Nephron progenitor cell (in vitro differentiated cells): ENCODE measurements around the gene VPS37D.

ENCODE experiments used
- DNase-seq: peaks from one replicate; pipeline ENCODE4 v3.0.0; 2021
- H3K27ac Mint-ChIP-seq: 2 replicates; pipeline ENCODE4 v1.8.0; 2021; ENCODE audit warnings: mild to moderate bottlenecking, moderate library complexity, mixed read lengths
- H3K27me3 Mint-ChIP-seq: 2 replicates; pipeline ENCODE4 v1.8.0; 2021; ENCODE audit warnings: mild to moderate bottlenecking, low read depth, mixed read lengths; ENCODE audit not compliant: poor library complexity
- H3K36me3 Mint-ChIP-seq: 2 replicates; pipeline ENCODE4 v1.8.0; 2021; ENCODE audit warnings: low read depth, mixed read lengths
- H3K4me1 Mint-ChIP-seq: 2 replicates; pipeline ENCODE4 v1.8.0; 2021; ENCODE audit warnings: mixed read lengths
- H3K4me3 Mint-ChIP-seq: 2 replicates; pipeline ENCODE4 v1.8.0; 2021; ENCODE audit warnings: mild to moderate bottlenecking, moderate library complexity, mixed read lengths
- H3K9me3 Mint-ChIP-seq: 2 replicates; pipeline ENCODE4 v1.8.0; 2021; ENCODE audit warnings: mild to moderate bottlenecking, moderate library complexity, mixed read lengths
- CTCF ChIP-seq: fragments of 200-600 bp; sonication (generic); IDR thresholded peaks from 2 replicates; pipeline ENCODE4 v1.5.0; 2021; ENCODE audit warnings: antibody characterized with exemption

VPS37D gene

GRCh38 chr7:73700581-73701134, 33.0 kb downstream of the VPS37D start:
- peaks cover 13% of the 10 kb centered on the region for H3K4me1 Mint-ChIP-seq
- H3K9me3 Mint-ChIP-seq, result no peaks in the 10 kb centered on the region
- DNase-seq, result no peak
- no peak overlapping the region for H3K27ac Mint-ChIP-seq
- H3K4me3 Mint-ChIP-seq, result no peak overlapping the region
- TF ChIP-seq CTCF, result no peak
- H3K27me3 Mint-ChIP-seq, result peaks cover 6% of the 10 kb centered on the region
- peaks cover 24% of the 10 kb centered on the region for H3K36me3 Mint-ChIP-seq

- DNase-seq, result peak; percentile 71
- Mint-ChIP-seq H3K4me3 (no peak overlapping the region), H3K27ac (peak overlapping the region; percentile 25)
Observed at GRCh38 chr7:73701357-73701995, 33.8 kb downstream of the VPS37D start.

GRCh38 chr7:73702226-73702625, 34.6 kb downstream of the VPS37D start:
- Mint-ChIP-seq H3K27ac (no peak overlapping the region), H3K27me3 (peaks cover 6% of the 10 kb centered on the region), H3K9me3 (no peaks in the 10 kb centered on the region), H3K4me3 (no peak overlapping the region), H3K4me1 (peaks cover 23% of the 10 kb centered on the region), H3K36me3 (peaks cover 14% of the 10 kb centered on the region)
- DNase-seq, result no peak
- TF ChIP-seq CTCF, result no peak

More at GRCh38 chr7:73701357-73701995, 33.8 kb downstream of the VPS37D start:
- H3K9me3 Mint-ChIP-seq, result no peaks in the 10 kb centered on the region
- peaks cover 6% of the 10 kb centered on the region for H3K27me3 Mint-ChIP-seq
- peaks cover 21% of the 10 kb centered on the region for H3K36me3 Mint-ChIP-seq
- peak; percentile 55 for TF ChIP-seq CTCF
- peaks cover 17% of the 10 kb centered on the region for H3K4me1 Mint-ChIP-seq

- DNase-seq, result no peak
- no peak overlapping the region for H3K27ac Mint-ChIP-seq
Observed at GRCh38 chr7:73702665-73703064, 35.0 kb downstream of the VPS37D start.

GRCh38 chr7:73703225-73703624, 35.6 kb downstream of the VPS37D start:
- Mint-ChIP-seq H3K4me1 (peaks cover 23% of the 10 kb centered on the region), H3K27ac (no peak overlapping the region), H3K9me3 (no peaks in the 10 kb centered on the region), H3K4me3 (peak overlapping the region; percentile 58), H3K27me3 (peaks cover 6% of the 10 kb centered on the region), H3K36me3 (peaks cover 11% of the 10 kb centered on the region)
- no peak for TF ChIP-seq CTCF
- DNase-seq, result no peak

More at GRCh38 chr7:73702665-73703064, 35.0 kb downstream of the VPS37D start:
- H3K36me3 Mint-ChIP-seq, result peaks cover 11% of the 10 kb centered on the region
- peaks cover 23% of the 10 kb centered on the region for H3K4me1 Mint-ChIP-seq
- no peak for TF ChIP-seq CTCF
- no peaks in the 10 kb centered on the region for H3K9me3 Mint-ChIP-seq
- no peak overlapping the region for H3K4me3 Mint-ChIP-seq
- peaks cover 6% of the 10 kb centered on the region for H3K27me3 Mint-ChIP-seq
